Embryonic facial prominence (tissue), 1 donor: Measurements from ENCODE around the gene STON1.
"Not testable (repeated sequence)": the region's sequence is repeated elsewhere in the genome, so short reads cannot be mapped to it uniquely, and the experiment has no call there.

Source experiments
- DNase-seq: peaks from one replicate; pipeline ENCODE4 v3.0.0-alpha.2; 2016; ENCODE audit errors: extremely low spot score

The STON1 gene

DNA sequence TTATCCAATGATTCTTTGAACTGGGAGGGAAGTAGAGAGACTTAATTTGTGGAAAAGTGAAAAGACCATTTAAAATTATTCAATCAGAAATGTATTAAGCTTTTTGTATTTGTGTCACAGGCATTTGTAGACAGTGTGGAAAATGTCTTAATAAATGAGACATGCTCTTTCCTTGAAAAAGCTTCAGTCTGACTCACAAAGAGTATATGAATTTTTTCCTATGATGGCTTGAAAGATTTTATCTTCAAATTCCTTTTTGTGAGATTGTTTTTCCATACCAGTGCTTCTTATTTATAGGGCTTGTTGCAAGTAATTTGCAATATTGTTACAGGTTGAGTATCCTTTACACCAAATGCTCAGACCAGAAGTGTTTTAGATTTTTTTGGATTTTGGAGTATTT lies 39.5 kb downstream of the STON1 start:
- DNase-seq = no peak

DNA sequence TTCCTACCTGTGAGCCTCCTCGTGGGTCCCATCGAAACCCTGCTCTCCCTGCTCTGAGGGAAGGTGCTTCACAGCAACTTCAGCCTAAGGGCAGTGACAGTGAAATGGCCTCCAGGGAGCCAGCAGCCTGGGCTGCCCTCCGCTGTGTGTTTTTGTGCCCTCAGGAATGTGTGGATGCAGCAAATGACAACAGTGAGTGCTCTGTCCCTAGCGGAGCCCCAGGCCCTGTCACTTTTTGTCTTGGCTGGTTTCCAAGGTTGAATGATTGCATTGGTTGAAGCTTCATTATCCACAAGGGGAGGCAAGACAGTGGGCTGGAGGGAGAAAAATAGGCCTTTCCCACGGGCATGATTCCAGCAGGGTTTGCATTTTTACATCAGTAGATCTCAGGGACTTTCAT lies 42.9 kb downstream of the STON1 start:
- no peak for DNase-seq

DNA sequence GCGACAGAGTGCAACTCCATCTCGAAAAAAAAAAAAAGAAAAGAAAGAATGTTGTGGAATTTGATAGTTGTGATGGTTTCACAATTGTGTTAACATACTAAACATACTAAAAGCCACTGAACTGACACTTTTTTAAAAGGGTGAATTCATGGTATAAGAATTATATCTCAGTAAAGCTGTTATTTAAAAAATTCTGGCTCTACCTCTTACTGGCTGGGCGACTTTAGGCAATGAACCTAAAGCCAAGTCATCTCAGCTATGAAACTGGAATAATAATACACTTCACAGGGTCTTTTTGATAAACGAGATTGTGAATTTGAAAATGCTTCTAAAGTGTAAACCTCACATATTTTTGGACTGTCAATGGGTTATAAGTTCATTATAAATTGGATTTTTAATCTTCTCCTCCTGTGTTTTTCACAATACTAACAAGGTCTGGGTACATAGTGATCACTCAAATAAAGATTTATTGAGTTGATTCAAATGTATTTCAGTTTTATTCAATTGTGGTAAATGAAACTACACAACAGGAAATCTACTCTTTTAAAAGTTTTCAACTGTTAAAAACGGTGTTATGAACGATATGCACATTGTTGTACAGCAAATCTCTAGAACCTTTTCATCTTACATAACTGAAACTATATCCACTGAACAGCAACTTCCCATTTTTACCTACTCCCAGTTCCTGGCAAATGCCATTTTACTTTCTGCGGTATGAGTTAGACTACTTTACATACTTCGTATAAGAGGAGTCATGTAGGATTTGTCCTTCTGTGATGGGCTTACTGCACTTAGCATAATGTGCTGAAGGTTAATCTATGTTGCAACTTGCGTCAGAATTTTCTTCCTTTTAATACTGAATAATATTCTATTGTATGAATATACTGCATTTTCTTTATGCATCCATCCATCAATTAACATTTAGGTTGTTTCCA lies 44.7 kb downstream of the STON1 start:
- DNase-seq = no peak

DNA sequence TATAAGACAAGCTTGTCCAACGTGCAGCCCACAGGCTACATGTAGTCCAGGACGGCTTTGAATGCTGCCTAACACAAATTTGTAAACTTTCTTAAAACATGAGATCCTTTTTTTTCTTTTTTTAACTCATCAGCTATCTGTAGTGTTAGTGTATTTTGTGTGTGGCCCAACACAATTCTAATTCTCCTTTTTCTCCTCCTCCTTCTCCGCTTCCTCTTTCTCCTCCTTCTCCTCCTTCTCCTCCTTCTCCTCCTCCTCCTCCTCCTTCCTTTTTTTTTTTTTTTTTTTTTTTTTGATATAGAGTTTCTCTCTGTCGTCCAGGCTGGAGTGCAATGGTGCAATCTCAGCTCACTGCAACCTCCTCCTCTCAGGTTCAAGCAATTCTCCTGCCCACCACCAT lies 48.4 kb downstream of the STON1 start:
- no peak for DNase-seq

DNA sequence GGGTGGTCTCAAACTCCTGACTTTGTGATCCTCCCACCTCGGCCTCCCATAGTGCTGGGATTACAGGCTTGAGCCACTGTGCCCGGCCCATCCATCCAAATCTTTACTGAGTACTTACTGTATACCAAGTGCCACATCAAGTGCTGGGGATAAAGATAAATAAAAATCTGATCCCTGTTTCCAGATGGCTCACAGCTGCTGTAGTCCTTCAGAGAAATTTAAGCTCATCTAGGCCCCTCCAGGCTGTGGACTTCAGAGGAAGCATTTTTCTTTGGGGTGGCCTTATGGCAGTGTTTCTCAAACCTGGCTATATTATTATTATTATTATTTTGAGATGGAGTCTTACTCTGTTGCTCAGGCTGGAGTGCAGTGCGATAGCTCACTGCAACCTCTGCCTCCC lies 54.0 kb downstream of the STON1 start:
- DNase-seq = no peak

DNA sequence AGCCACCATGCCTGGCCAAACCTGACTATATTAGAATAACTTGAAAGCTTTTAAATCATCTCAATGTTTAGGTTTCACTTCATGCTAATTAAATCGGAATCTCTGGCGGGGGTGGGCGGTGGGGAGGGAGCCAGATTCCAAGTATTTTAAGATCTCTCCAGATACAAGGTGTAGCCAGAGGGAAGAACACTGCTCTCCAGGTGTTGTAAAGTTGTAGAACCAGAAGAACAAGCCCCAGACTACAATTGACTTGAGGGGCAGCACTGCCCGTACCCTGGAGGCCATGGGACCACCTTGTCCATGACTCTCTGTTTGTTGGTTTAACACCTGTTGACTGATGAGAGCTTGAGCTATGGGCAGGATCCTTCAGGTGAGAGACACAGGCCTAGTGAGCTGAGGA lies 54.6 kb downstream of the STON1 start:
- DNase-seq = no peak

DNA sequence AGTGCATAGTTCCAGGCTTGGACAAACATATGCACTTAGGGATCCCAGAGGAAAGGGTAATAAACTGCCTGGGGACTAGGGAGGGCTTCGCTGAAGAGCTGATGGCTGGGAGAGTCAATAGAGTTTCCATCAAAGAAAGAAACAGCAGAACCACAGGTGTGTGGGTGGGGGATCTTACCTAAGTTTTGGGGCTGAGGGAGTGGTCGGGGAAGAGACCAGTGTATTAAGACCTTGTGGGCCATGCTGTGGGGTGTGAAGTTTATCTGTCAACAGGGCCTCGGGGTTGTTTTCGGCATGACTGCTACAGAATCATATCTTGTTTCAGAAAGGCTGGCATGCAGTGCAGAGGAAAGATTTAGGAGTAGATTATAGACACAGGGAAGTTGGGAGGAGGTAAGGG lies 56.5 kb downstream of the STON1 start:
- no peak for DNase-seq

DNA sequence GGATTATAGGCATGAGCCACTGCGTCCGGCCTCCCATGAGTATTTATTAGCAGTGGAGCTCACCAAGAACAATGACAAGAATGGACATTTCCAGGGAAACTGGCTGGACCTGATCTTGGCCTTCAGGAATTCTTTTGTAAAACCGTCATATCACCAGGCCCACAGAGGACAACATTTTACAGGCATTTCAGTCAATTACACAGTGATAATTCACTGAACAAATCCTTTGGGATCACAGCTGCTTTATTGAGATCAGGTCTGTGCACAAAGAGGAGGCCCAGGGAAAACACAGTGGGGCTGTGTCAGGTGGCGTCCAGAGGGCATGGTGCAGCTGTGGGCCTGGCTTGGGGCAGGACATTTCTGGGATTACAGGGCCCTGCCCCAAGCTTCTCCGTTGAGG lies 57.6 kb downstream of the STON1 start:
- no peak for DNase-seq

DNA sequence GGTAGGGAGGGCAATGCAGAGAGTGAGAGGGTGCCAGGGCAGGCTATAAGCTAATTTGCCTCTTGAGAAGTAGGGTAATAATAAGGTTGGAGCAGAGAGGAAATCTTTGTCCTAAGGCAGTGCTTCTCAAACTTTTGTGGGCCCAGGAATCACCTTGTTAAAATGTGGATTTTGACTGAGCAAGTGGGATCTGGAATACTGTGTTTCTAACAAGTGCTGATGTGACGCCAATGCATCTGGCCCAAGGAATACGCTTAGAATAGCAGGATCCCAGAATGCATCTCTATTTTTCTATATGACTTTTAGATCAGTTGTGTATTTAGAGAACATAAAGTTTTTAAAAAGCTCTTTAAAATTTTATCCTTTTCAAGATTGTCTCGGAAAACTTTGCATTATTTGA lies 58.0 kb downstream of the STON1 start:
- DNase-seq = no peak

DNA sequence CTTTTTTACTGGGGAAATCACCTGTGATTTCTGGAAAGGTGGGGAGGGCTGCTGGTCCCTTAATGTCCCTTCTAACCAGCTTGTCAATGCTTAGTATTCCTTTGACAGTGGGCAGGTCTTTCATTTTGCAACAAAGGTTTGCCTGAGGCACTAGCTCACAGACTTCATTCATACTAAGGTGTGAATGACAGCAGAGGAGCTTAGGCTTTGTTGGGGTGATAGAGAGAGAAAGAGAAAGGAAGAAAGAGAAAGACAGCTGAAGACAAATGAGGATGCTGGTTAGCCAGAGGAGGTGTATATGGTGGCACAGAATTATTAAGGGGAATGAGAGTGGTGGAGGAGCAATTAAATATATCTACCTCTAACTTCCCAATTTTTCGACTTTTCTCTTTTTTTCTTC lies 58.8 kb downstream of the STON1 start:
- no peak for DNase-seq

DNA sequence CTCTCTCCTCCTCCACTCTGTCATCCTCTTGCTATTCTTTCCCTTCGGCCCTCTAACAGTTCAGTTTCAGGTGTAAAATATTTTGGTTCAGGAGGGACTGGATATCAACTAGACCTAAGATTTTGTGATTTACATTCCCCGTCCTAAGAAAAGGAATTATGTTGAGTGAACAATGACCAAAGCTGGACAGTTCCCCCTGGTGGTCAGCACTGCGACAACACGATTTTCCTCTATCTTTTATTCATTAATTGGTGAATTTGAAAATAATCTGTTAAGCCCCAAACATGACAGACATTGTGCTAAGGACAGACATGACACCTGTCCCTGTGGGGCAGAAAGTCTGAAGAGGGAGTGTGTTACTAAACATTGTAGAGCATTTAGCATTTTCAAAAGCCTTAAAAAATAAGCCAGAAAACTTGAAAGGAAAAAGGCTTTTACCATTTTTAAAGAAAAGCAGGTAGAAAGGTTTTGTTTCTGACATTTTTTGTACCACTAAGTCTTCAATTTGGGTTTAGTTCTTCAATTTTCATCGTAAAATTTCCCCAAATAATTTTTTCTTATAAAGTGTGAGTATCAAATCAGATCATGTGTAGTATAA lies 59.3 kb downstream of the STON1 start:
- DNase-seq = no peak

DNA sequence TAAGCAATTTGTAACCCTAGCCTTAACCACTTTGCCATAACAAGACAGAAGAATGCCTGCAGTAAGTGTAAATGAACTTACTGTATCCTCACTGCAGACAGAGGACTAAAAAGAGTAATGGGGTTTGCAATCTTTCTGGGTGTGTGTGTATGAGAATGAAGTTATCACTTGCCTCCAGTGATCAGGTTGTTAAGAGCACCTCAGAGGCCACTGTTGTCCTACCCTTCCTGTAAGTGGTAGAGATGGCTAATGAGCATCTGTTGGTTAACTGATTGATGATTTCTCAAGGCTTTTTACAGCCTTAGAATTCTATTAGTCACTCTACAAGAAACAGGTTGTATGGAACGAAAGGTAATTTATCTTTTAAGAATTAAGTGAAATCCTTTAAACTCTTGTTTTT lies 60.1 kb downstream of the STON1 start:
- no peak for DNase-seq

DNA sequence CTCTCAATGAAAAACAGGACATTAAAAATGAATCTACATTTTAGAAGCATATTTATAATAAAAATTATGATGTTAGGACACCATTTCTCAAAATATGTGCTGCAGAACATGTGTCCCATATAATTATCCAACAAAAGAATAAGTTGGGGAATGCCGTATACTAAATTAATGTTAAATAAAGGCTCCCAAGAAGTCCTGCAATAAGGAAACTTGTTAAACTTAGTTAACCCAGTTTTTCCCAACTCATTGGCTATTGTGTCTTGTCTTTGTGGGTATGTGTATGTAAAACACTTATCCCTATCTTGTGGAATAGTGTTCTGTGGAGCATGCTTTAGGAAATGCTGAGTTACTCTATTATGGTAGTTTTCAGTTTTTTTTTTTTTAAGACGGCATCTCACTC lies 62.1 kb downstream of the STON1 start:
- DNase-seq = no peak

DNA sequence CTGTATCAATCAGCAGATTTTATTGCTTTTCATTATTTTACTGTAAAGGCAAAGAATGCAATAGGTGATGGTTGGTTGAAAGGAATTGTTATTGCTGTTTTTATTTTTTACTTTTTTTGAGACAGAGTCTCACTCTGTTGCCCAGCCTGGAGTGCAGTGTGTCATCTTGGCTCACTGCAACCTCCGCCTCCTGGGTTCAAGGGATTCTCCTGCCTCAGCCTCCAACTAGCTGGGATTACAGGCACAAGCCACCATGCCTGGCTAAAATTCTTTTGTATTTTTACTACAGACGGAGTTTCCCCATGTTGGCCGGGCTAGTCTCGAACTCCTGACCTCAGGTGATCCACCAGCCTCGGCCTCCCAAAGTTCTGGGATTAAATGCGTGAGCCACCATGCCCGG lies 66.8 kb downstream of the STON1 start:
- DNase-seq = not testable (repeated sequence)

DNA sequence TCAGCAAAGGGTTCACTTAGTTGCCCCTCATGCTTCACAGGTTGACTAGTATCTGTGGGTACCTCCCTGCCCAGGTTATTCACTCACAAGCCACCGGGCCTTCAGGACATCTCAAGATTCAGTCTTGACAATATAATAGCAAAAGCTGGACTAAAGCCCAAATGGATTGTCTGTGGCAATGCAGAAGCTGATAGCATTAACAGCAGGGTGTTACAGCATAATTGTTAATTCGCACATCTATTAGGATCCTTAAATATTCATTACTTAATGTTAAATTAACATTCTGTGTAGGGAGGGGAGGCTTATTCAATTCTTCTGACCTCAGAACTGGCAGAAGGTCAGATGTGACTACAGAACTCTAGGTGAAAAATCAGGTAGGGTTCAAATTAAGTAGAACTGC lies 67.5 kb downstream of the STON1 start:
- DNase-seq = no peak

DNA sequence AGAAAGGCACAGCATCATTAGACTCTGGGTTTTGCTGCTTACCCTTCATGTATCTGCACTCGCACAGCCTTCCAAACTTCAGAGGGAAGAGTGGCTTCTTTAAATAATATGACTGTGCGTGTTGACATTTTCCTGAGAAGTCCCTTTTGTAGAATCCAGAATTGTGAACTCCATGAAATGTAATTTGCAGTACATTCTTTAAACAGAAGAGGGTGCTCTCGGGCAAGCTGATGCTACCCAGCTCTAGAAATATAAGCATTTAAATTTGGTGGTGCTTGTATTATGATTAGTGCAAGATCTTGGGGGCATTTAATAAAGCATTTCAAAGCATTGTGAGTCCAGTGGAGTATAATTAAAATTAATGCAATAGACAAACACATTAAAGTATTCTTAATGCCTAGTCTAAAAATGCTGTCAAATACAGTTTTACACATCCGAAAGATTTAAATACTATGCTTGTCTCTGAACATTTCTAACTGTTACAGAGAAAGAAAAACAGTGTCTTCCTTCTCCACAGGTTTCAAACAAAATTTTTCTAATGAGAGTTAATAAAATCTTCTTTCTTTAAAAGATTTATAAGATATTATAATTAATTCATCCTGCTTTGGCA lies 70.4 kb downstream of the STON1 start:
- DNase-seq = peak; percentile 20

DNA sequence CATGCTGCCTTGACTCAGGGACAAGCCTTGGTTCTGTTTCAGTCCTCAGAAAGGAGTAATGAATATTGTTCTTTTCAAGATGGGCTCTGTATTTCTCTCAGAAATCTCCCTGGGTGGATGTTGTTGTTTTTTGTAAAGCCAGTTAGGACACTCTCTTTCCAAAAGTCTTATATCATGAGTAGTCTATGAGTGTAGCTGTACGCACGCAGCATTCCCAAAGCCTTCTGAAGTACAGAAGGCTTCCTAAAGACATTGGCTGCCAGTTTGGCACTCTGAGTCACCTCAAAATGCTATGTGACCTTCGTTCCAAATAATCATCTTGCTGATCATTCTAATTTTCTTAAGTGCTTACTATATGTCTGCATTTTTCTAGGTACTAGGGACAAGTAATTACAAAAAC lies 71.0 kb downstream of the STON1 start:
- no peak for DNase-seq

DNA sequence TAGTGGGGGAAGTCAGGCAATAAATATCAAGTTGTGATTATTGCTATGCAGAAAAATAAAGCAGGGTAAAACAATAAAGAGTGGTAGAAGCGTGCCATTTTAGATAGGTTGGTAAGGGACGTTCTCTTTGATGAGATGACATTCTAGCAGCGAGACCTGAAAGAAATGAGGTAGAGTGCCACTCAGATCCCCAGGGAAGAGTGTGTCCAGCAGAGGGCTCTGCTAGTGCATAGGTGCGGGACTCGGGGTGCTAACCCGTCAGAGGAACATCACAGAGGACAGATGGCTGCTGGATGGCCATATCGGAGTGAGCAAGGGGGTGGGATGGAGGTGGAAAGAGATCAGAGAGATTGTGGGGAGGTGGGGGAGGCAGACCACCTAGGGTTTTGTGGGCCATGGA lies 71.4 kb downstream of the STON1 start:
- DNase-seq = no peak

DNA sequence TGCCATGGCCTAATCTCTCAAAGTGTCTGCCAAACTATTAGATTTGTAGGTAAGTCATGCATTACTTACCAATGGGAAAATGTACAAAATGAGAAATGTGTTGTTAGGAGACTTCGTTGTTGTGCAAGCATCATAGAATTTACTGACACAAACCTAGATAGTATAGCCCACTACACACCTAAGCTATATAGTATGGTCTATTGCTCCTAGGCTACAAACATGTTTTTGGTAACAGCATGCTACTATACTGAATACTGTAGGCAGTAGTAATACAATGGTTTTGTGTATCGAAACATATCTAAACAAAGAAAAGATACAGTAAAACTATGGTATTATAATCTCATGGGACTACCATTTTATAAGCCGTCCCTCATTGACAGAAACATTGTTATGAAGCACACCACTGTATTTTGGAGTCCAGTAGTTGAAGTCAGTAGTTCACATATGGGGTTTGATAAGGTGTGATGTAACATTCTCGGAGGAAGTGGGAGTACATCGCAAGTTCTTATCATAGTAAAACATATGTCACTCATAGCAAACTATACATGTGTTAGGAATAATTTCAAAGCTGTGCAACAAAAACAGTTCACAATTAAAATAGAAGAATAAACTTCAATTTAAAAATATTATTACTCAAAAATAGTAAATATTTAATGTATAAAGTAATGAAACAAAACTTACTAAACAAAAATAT lies 75.7 kb downstream of the STON1 start:
- DNase-seq = no peak

DNA sequence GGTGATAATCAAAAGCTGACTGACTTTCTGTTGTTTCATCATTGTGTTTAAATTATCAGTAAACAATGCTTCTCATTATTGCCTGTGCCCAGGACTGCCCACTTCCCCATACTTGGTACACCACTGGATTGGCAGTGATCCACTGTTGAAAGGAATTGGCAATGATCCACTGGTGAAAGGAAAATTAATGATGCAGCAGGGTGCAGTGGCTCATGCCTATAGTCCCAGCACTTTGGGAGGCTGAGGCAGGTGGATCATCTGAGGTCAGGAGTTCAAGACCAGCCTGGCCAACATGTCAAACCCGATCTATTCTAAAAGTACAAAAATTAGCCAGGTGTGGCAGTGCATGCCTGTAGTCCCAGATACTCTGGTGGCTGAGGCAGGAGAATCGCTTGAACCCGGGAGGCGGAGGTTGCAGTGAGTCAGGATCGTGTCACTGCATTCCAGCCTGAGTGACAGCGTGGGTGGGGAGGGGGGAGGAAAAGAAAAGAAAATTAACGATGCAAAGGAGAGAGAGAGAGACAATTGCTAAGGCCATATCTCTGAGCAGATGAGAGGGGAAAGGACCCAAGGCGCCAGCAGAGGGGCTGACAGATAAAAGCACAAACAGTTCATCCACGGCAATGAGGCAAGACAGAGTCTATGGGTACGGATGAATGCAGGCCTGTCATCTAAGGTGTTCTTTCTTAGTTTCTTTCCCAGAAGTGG lies 77.5 kb downstream of the STON1 start:
- DNase-seq = no peak

DNA sequence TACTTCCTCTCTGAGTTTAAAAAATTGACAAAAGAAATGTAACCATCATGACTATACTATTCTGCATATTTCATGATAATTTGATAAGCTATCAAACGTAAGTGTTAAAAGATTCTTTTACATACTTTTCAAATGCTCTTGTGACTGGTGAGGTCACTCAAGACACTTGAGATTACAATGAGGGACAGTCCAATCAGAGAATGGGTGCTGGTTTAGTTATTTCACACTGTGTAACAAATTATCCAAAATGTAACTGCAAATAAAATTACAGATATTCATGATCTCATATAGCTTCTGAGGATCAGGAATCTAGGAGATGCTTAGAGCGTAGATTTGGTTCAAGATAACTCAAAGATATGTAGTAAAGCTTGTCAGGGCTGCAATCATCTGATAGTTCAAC lies 83.3 kb downstream of the STON1 start:
- no peak for DNase-seq

DNA sequence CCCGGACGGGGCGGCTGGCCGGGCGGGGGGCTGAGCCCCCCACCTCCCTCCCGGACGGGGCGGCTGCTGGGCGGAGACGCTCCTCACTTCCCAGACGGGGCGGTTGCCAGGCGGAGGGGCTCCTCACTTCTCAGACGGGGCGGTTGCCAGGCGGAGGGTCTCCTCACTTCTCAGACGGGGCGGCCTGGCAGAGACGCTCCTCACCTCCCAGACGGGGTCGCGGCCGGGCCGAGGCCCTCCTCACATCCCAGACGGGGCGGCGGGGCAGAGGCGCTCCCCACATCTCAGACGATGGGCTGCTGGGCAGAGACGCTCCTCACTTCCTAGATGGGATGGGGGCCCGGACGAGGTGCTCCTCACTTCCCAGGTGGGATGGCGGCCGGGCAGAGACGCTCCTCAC lies 84.6 kb downstream of the STON1 start:
- DNase-seq = not testable (repeated sequence)
